Natural killer cell (primary cell): ENCODE data around the gene ARSI. TPM values are rescaled to one million over a fixed set of nuclear protein-coding genes. Genes with fewer than 3 reads are reported as not detected.

ENCODE experiments used
- ATAC-seq, 3 donors: fragments of 150-1000 bp in 2 of 3; fragments of 200-7000 bp in 1 of 3; cut with Tn5 transposase; 1 replicate in 1 of 3; 2 replicates in 2 of 3; pipeline ENCODE4 v1.10.0; 2021; ENCODE audit warnings: mild to moderate bottlenecking in 2 of 3, moderate library complexity in 2 of 3
- DNase-seq, 2 donors: peaks; one replicate each; pipeline versions ENCODE4 v3.0.0 to v3.0.0-alpha.2; 2013 to 2021; ENCODE audit warnings: mixed read lengths in 1 of 2
- H3K27ac ChIP-seq: one replicate; pipeline ENCODE4 v1.5.1; 2013; ENCODE audit warnings: mild to moderate bottlenecking, low read length
- H3K27me3 ChIP-seq: one replicate; pipeline ENCODE4 v1.6.1; 2013; ENCODE audit warnings: low read length; ENCODE audit not compliant: control insufficient read depth, insufficient read depth
- H3K36me3 ChIP-seq: one replicate; pipeline ENCODE4 v1.6.1; 2013; ENCODE audit warnings: low read length; ENCODE audit not compliant: control insufficient read depth, insufficient read depth
- H3K4me1 ChIP-seq: one replicate; pipeline ENCODE4 v1.6.1; 2013; ENCODE audit warnings: low read length; ENCODE audit not compliant: control insufficient read depth, insufficient read depth
- H3K4me3 ChIP-seq: one replicate; pipeline ENCODE4 v1.5.1; 2013; ENCODE audit warnings: low read length
- H3K9me3 ChIP-seq: one replicate; pipeline ENCODE4 v1.6.1; 2013; ENCODE audit warnings: low read length; ENCODE audit not compliant: control insufficient read depth, insufficient read depth
- H3K27ac Mint-ChIP-seq, 2 donors: one replicate each; pipeline ENCODE4 v1.8.0; 2022; ENCODE audit warnings: mild to moderate bottlenecking in 2 of 2, mixed read lengths in 2 of 2, moderate library complexity in 1 of 2
- H3K27me3 Mint-ChIP-seq, 2 donors: one replicate each; pipeline ENCODE4 v1.8.0; 2022; ENCODE audit warnings: low read depth in 2 of 2, mixed read lengths in 2 of 2
- H3K36me3 Mint-ChIP-seq: one replicate; pipeline ENCODE4 v1.8.0; 2022; ENCODE audit warnings: mixed read lengths
- H3K4me1 Mint-ChIP-seq, 2 donors: one replicate each; pipeline ENCODE4 v1.8.0; 2022; ENCODE audit warnings: mixed read lengths in 2 of 2
- H3K4me3 Mint-ChIP-seq: one replicate; pipeline ENCODE4 v1.8.0; 2022; ENCODE audit warnings: mild to moderate bottlenecking, moderate library complexity, mixed read lengths
- H3K9me3 Mint-ChIP-seq, 2 donors: one replicate each; pipeline ENCODE4 v1.8.0; 2022; ENCODE audit warnings: mixed read lengths in 2 of 2
- WGBS: methylation state at CpG from one replicate; pipeline ENCODE4 v1.1.7; 2013; ENCODE audit warnings: missing lambda C conversion rate; ENCODE audit not compliant: insufficient coverage; 5-methylcytosine and 5-hydroxymethylcytosine counted together
- intact Hi-C: fragments of 100-400 bp; cut with micrococcal nuclease; formaldehyde crosslinking; loops from one replicate; pipeline ENCODE4 v1.14.2; 2022
- total RNA-seq, 4 donors: library from RNA; stranded (reverse); fragments of 120-200 nt in 1 of 4; gene quantifications; one replicate each; pipeline versions ENCODE4 v1.2.3 to v1.2.4, GENCODE V29; 2013 to 2022
- TF ChIP-seq, protein P1 (sequence below): fragments of 200-600 bp; IDR thresholded peaks from one replicate; pipeline ENCODE4 v1.8.0; 2022; ENCODE audit warnings: antibody characterized with exemption

ARSI gene
- total RNA-seq, 3 donors from 2014 or later (not counting 1 experiment from before 2014, with no cell fraction given), result 0.19 TPM; not detected in 2

DNA sequence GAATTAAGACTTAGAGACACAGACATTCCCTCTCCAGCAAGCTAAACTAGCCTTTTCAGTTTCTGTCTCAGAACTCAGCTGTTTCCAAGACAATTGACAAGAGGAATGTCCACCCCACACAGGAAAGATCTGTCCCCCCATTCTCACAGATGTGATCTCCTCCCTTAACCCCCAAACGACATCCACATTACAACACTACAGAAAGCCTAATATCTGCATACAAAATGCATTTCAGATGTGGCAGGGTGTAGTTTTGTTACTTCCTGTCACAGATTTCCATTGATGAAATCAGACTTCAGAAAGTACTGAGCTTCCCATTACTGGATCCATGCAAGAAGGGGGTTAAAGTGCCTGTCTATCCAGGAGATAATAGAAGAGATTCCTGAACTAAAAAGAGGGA is 2.9 kb upstream of the ARSI start:
- peaks cover 13 to 24% of the 10 kb centered on the region in 2 donors for H3K27me3 Mint-ChIP-seq
- intact Hi-C loops, result no loop called here
- ATAC-seq (no peak), DNase-seq (no peak)
- no peaks in the 10 kb centered on the region for H3K36me3 ChIP-seq
- no peaks in the 10 kb centered on the region for H3K36me3 Mint-ChIP-seq
- no peak overlapping the region for H3K27ac ChIP-seq
- no peak overlapping the region for H3K27ac Mint-ChIP-seq
- no peak overlapping the region for H3K4me3 Mint-ChIP-seq
- H3K27me3 ChIP-seq, result peaks cover 2% of the 10 kb centered on the region
- H3K4me1 ChIP-seq, result no peaks in the 10 kb centered on the region
- WGBS, result no CpG with 5 or more reads among the region's 1 CpG
- H3K4me1 Mint-ChIP-seq, result peaks cover 11% of the 10 kb centered on the region in 2 donors
- TF ChIP-seq, protein P1, sequence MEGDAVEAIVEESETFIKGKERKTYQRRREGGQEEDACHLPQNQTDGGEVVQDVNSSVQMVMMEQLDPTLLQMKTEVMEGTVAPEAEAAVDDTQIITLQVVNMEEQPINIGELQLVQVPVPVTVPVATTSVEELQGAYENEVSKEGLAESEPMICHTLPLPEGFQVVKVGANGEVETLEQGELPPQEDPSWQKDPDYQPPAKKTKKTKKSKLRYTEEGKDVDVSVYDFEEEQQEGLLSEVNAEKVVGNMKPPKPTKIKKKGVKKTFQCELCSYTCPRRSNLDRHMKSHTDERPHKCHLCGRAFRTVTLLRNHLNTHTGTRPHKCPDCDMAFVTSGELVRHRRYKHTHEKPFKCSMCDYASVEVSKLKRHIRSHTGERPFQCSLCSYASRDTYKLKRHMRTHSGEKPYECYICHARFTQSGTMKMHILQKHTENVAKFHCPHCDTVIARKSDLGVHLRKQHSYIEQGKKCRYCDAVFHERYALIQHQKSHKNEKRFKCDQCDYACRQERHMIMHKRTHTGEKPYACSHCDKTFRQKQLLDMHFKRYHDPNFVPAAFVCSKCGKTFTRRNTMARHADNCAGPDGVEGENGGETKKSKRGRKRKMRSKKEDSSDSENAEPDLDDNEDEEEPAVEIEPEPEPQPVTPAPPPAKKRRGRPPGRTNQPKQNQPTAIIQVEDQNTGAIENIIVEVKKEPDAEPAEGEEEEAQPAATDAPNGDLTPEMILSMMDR, result no peak
- H3K9me3 ChIP-seq, result no peaks in the 10 kb centered on the region
- H3K4me3 ChIP-seq, result no peak overlapping the region
- no peaks in the 10 kb centered on the region for H3K9me3 Mint-ChIP-seq

DNA sequence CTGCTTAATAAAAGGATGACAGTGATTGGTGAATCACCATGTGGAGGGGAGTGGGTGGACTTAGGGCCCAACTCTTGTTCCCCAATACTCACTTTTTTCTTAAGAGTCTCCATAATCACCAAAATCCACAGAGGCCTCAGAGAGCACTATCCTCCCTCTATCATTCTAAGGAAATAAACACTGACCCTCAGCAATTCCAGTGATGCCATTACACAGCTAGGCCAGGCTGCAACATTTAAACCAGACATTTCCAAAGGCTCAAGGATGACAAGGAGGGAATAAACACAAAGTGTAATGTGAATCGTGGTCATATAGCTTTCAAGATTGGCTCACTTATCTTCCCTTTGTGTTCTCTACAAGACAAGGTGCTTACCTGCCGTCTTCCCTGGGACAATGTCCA is 2.4 kb upstream of the ARSI start:
- Histone ChIP-seq H3K36me3 (no peaks in the 10 kb centered on the region), H3K27ac (no peak overlapping the region), H3K4me3 (no peak overlapping the region), H3K27me3 (peaks cover 2% of the 10 kb centered on the region), H3K4me1 (no peaks in the 10 kb centered on the region), H3K9me3 (no peaks in the 10 kb centered on the region)
- intact Hi-C loops, result no loop called here
- Mint-ChIP-seq H3K36me3 (no peaks in the 10 kb centered on the region), H3K27ac (no peak overlapping the region), H3K4me3 (no peak overlapping the region), H3K27me3 (peaks cover 17 to 28% of the 10 kb centered on the region in 2 donors), H3K4me1 (peaks cover 11% of the 10 kb centered on the region in 2 donors), H3K9me3 (no peaks in the 10 kb centered on the region)
- DNase-seq, result no peak
- TF ChIP-seq, protein P1, result no peak
- ATAC-seq, result no peak
- WGBS, result 84% methylated on average over 2 of the region's 2 CpGs

DNA sequence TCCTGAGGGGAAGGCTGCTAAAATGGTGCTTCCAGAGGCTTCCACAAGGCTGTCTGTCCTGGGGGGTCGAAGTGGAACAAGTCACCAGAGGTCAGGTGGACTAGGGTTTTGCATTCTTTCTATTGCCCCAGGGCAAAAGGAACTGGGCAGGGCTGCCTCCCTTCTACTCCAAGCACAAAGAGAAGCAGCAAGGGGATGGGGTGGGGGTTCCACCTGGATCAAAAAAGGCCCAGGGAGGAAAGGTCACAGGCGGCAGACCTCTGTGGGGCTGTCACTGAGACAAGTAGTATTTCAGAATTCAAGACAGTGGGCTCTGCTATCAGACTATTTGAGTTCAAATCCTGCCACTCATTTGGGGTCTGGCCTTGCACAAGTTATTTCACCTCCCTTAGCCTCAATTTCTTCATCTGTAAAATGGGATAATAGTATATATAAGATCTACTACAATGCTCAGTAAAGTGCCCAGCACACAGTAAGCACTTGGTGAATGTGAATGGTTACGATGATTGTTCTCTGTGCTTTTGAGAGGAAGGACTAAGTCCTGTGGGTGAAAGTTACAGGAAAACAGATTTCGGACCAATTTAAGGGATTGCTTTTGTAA is 1.9 kb upstream of the ARSI start:
- ATAC-seq (no peak), DNase-seq (no peak)
- H3K4me3 ChIP-seq, result no peak overlapping the region
- Mint-ChIP-seq H3K4me3 (no peak overlapping the region), H3K9me3 (no peaks in the 10 kb centered on the region), H3K27ac (no peak overlapping the region), H3K36me3 (no peaks in the 10 kb centered on the region), H3K4me1 (peaks cover 11% of the 10 kb centered on the region in 2 donors), H3K27me3 (peaks cover 22 to 30% of the 10 kb centered on the region in 2 donors)
- 89% methylated on average over 4 of the region's 4 CpGs for WGBS
- peaks cover 2% of the 10 kb centered on the region for H3K27me3 ChIP-seq
- TF ChIP-seq, protein P1, result no peak
- intact Hi-C loops, result no loop called here
- no peaks in the 10 kb centered on the region for H3K9me3 ChIP-seq
- no peak overlapping the region for H3K27ac ChIP-seq
- no peaks in the 10 kb centered on the region for H3K4me1 ChIP-seq
- H3K36me3 ChIP-seq, result no peaks in the 10 kb centered on the region
